Keratinocyte (primary cell): ENCODE data around the gene GMPS.

Experiments used
- CTCF ChIP-seq, 3 experiments: IDR thresholded peaks in 1 of 3; conservative IDR thresholded peaks in 1 of 3; optimal IDR thresholded peaks in 1 of 3; 2 replicates in 2 of 3; 3 replicates in 1 of 3; pipeline versions ENCODE3 to v1.5.1; 2011; ENCODE audit warnings: low read length in 3 of 3, mild to moderate bottlenecking in 3 of 3, moderate library complexity in 2 of 3, control low read depth in 1 of 3, inconsistent platforms in 1 of 3; ENCODE audit not compliant: insufficient read depth in 2 of 3; ENCODE audit errors: extremely low read depth in 1 of 3
- EZH2 ChIP-seq: IDR thresholded peaks from one replicate; pipeline ENCODE4 v1.6.1; 2012; ENCODE audit warnings: inconsistent platforms, mild to moderate bottlenecking, low read length, moderate library complexity

GRCh38 chr3:155846119-155846518 lies 24.3 kb upstream of the GMPS start:
- no peak for TF ChIP-seq CTCF (optimal IDR thresholded peaks at IDR 0.05 in 1 of 3, IDR thresholded peaks at IDR 0.05 in 1 of 3, conservative IDR thresholded peaks at IDR 0.05 in 1 of 3; ENCODE audit: extremely low read depth in 1 of 3, insufficient read depth in 2 of 3, low read length in 3 of 3)
- no peak for TF ChIP-seq EZH2
